Fibroblast of lung (primary cell): Measurements from ENCODE around the gene ZFPL1. TPM values are rescaled to one million over a fixed set of nuclear protein-coding genes. Genes with fewer than 3 reads are reported as not detected.

Source experiments
- DNase-seq, 2 donors: peaks; one replicate each; pipeline versions ENCODE4 v3.0.0 to v3.0.0-alpha.2; 2010; ENCODE audit warnings: low read depth in 2 of 2
- H2AFZ ChIP-seq: 2 replicates; pipeline ENCODE4 v1.5.1; 2012; ENCODE audit warnings: low read length, control low read depth, inconsistent platforms
- H3K27ac ChIP-seq: 2 replicates; pipeline ENCODE4 v1.5.1; 2011; ENCODE audit warnings: low read length, control low read depth; ENCODE audit not compliant: insufficient read depth
- H3K27me3 ChIP-seq: 2 replicates; pipeline ENCODE4 v1.5.1; 2011; ENCODE audit warnings: mild to moderate bottlenecking, low read length; ENCODE audit not compliant: control insufficient read depth, insufficient read depth
- H3K36me3 ChIP-seq: 2 replicates; pipeline ENCODE4 v1.5.1; 2011; ENCODE audit warnings: low read length; ENCODE audit not compliant: control insufficient read depth, insufficient read depth
- H3K4me1 ChIP-seq: 2 replicates; pipeline ENCODE4 v1.5.1; 2011; ENCODE audit warnings: low read length; ENCODE audit not compliant: control insufficient read depth, insufficient read depth; ENCODE audit errors: extremely low read depth
- H3K4me2 ChIP-seq: 2 replicates; pipeline ENCODE4 v1.5.1; 2011; ENCODE audit warnings: low read length, control low read depth; ENCODE audit not compliant: insufficient read depth; ENCODE audit errors: extremely low read depth
- H3K4me3 ChIP-seq, 4 experiments: fragments of 200-600 bp in 1 of 4; sonication (generic) in 1 of 4; replicated peaks in 1 of 4; 2 replicates each; pipeline ENCODE4 v1.5.1; 2011 to 2016; ENCODE audit warnings: low read length in 4 of 4, low read depth in 3 of 4, mild to moderate bottlenecking in 3 of 4, control low read depth in 2 of 4, inconsistent platforms in 1 of 4, mixed read lengths in 1 of 4; ENCODE audit not compliant: insufficient read depth in 1 of 4; ENCODE audit errors: control extremely low read depth in 1 of 4
- H3K79me2 ChIP-seq: 2 replicates; pipeline ENCODE4 v1.5.1; 2012; ENCODE audit warnings: mild to moderate bottlenecking, low read length, inconsistent platforms; ENCODE audit not compliant: control insufficient read depth, insufficient read depth
- H3K9ac ChIP-seq: 2 replicates; pipeline ENCODE4 v1.5.1; 2011; ENCODE audit warnings: mild to moderate bottlenecking, low read length, control low read depth; ENCODE audit not compliant: insufficient read depth
- H3K9me3 ChIP-seq: 2 replicates; pipeline ENCODE4 v1.5.1; 2012; ENCODE audit warnings: low read depth, low read length; ENCODE audit not compliant: control insufficient read depth, insufficient read depth
- H4K20me1 ChIP-seq: 2 replicates; pipeline ENCODE4 v1.5.1; 2011; ENCODE audit warnings: low read length; ENCODE audit not compliant: control insufficient read depth, insufficient read depth; ENCODE audit errors: extremely low read depth
- CTCF ChIP-seq, 2 donors: IDR thresholded peaks in 1 of 2; conservative IDR thresholded peaks in 1 of 2; 1 replicate in 1 of 2; 2 replicates in 1 of 2; pipeline ENCODE4 v1.5.1; 2011 to 2012; ENCODE audit warnings: low read length in 2 of 2, control low read depth in 1 of 2, inconsistent platforms in 1 of 2, low read depth in 1 of 2, mild to moderate bottlenecking in 1 of 2
- EZH2 ChIP-seq: IDR thresholded peaks from 2 replicates; pipeline ENCODE4 v1.5.1; 2012; ENCODE audit warnings: low read length, control low read depth, mild to moderate bottlenecking; ENCODE audit errors: missing control alignments
- polyA plus RNA-seq, 2 donors: library from polyadenylated mRNA; depleted of rRNA in 1 of 2; stranded (reverse) in 1 of 2; unstranded in 1 of 2; fragments of >200 nt; gene quantifications; 2 replicates each; pipeline ENCODE4 v1.2.1, GENCODE V29; 2011 to 2012; ENCODE audit warnings: missing spikeins in 1 of 2
- total RNA-seq: library from RNA; depleted of rRNA; stranded (reverse); fragments of >200 nt; gene quantifications from 2 replicates; pipeline ENCODE4 v1.2.1, GENCODE V29; 2014

The ZFPL1 gene
- total and polyA plus RNA-seq, 2 donors (not counting 1 experiment from before 2014, with no cell fraction given) = 30.8 to 36.0 TPM

GRCh38 chr11:65045728-65046127 is 38.3 kb upstream of the ZFPL1 start:
- Histone ChIP-seq H3K4me1 (no peaks in the 10 kb centered on the region), H3K4me2 (no peak overlapping the region), H3K9ac (no peak overlapping the region), H3K4me3 (no peak overlapping the region), H3K27ac (no peak overlapping the region), H4K20me1 (no peaks in the 10 kb centered on the region), H3K79me2 (peaks cover 9% of the 10 kb centered on the region), H2AFZ (no peak overlapping the region), H3K27me3 (no peaks in the 10 kb centered on the region), H3K36me3 (peaks cover 4% of the 10 kb centered on the region), H3K9me3 (no peaks in the 10 kb centered on the region)
- TF ChIP-seq CTCF (conservative IDR thresholded peaks at IDR 0.05 in 1 of 2, IDR thresholded peaks at IDR 0.05 in 1 of 2; ENCODE audit: low read depth in 1 of 2, low read length in 2 of 2) = no peak
- TF ChIP-seq EZH2 = no peak
- DNase-seq = no peak

GRCh38 chr11:65047581-65048422 is 36.2 kb upstream of the ZFPL1 start:
- Histone ChIP-seq H3K4me1 (no peaks in the 10 kb centered on the region), H3K4me2 (peak overlapping the region; percentile 83), H2AFZ (peak overlapping the region; percentile 85), H3K79me2 (no peaks in the 10 kb centered on the region), H3K36me3 (peaks cover 4% of the 10 kb centered on the region), H3K4me3 (peak overlapping the region; percentile 21 to 63 (median 43)), H3K27me3 (no peaks in the 10 kb centered on the region), H4K20me1 (no peaks in the 10 kb centered on the region), H3K9me3 (no peaks in the 10 kb centered on the region), H3K9ac (peak overlapping the region; percentile 58), H3K27ac (no peak overlapping the region)
- TF ChIP-seq EZH2 (no peak), CTCF (conservative IDR thresholded peaks at IDR 0.05 in 1 of 2, IDR thresholded peaks at IDR 0.05 in 1 of 2; ENCODE audit: low read depth in 1 of 2, low read length in 2 of 2) (no peak)
- peak in 1 of 2 donors; percentile 8 for DNase-seq

- no peaks in the 10 kb centered on the region for H4K20me1 ChIP-seq
- no peaks in the 10 kb centered on the region for H3K4me1 ChIP-seq
- H3K27ac ChIP-seq = no peak overlapping the region
- peaks cover 8% of the 10 kb centered on the region for H3K27me3 ChIP-seq
- no peaks in the 10 kb centered on the region for H3K9me3 ChIP-seq
- no peak overlapping the region for H3K4me2 ChIP-seq
- H3K4me3 ChIP-seq = no peak overlapping the region
- H3K79me2 ChIP-seq = no peaks in the 10 kb centered on the region
- H3K36me3 ChIP-seq = no peaks in the 10 kb centered on the region
- no peak for TF ChIP-seq CTCF (conservative IDR thresholded peaks at IDR 0.05 in 1 of 2, IDR thresholded peaks at IDR 0.05 in 1 of 2; ENCODE audit: low read depth in 1 of 2, low read length in 2 of 2)
- TF ChIP-seq EZH2 = no peak
- H3K9ac ChIP-seq = no peak overlapping the region
- DNase-seq = peak in 1 of 2 donors; percentile 13
- H2AFZ ChIP-seq = no peak overlapping the region
Observed at GRCh38 chr11:65051398-65051858, 32.6 kb upstream of the ZFPL1 start.
